ENCODE measurements around the gene ANKH. TPM values are rescaled to one million over a fixed set of nuclear protein-coding genes. Genes with fewer than 3 reads are reported as not detected.
A peak's percentile ranks its signal among the peaks of the same experiment; 100 is the strongest.
"Not testable (repeated sequence)": the region's sequence is repeated elsewhere in the genome, so short reads cannot be mapped to it uniquely, and the experiment has no call there.

ANKH gene
- polyA plus RNA-seq (2012; ENCODE audit: insufficient read depth, insufficient read length, low read depth): 31.1 TPM

GRCh38 chr5:14871214-14872069 lies at the start of gene ANKH:
Gene ANKH (minus strand): TSS chr5:14871778. CDS start chr5:14871447, 331 bp downstream.
- Histone ChIP-seq H3K9me3 (no peaks in the 10 kb centered on the region), H3K4me1 (0 out of 2 replicates have a peak, but pooled peaks cover 6% of the 10 kb centered on the region), H3K4me3 (ENCODE audit: low read depth, low read length) (peak within 1 kb of the TSS; percentile 77), H3K36me3 (no peaks in the 10 kb centered on the region), H3K27me3 (no peaks in the 10 kb centered on the region)
- TF ChIP-seq, protein P1, sequence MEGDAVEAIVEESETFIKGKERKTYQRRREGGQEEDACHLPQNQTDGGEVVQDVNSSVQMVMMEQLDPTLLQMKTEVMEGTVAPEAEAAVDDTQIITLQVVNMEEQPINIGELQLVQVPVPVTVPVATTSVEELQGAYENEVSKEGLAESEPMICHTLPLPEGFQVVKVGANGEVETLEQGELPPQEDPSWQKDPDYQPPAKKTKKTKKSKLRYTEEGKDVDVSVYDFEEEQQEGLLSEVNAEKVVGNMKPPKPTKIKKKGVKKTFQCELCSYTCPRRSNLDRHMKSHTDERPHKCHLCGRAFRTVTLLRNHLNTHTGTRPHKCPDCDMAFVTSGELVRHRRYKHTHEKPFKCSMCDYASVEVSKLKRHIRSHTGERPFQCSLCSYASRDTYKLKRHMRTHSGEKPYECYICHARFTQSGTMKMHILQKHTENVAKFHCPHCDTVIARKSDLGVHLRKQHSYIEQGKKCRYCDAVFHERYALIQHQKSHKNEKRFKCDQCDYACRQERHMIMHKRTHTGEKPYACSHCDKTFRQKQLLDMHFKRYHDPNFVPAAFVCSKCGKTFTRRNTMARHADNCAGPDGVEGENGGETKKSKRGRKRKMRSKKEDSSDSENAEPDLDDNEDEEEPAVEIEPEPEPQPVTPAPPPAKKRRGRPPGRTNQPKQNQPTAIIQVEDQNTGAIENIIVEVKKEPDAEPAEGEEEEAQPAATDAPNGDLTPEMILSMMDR (IDR thresholded peaks at IDR 0.05; ENCODE audit: low read depth, low read length): no peak
- peak; percentile 89 for DNase-seq

- TF ChIP-seq, protein P1 (IDR thresholded peaks at IDR 0.05; ENCODE audit: low read depth, low read length): no peak
- Histone ChIP-seq H3K9me3 (no peaks in the 10 kb centered on the region), H3K4me3 (ENCODE audit: low read depth, low read length) (no peak overlapping the region), H3K36me3 (no peaks in the 10 kb centered on the region), H3K27me3 (no peaks in the 10 kb centered on the region), H3K4me1 (no peaks in the 10 kb centered on the region)
- DNase-seq: no peak
These were observed 48.5 kb upstream of the ANKH start for GRCh38 chr5:14920121-14920520.

GRCh38 chr5:14919106-14919505 lies 47.5 kb upstream of the ANKH start:
- H3K36me3 ChIP-seq, DNase-seq: not testable (repeated sequence)

GRCh38 chr5:14917719-14918118 lies 46.1 kb upstream of the ANKH start:
- H3K36me3 ChIP-seq: no peaks in the 10 kb centered on the region
- TF ChIP-seq, protein P1 (IDR thresholded peaks at IDR 0.05; ENCODE audit: low read depth, low read length): no peak
- H3K4me1 ChIP-seq: no peaks in the 10 kb centered on the region
- no peaks in the 10 kb centered on the region for H3K9me3 ChIP-seq
- no peak for DNase-seq
- H3K27me3 ChIP-seq: no peaks in the 10 kb centered on the region
- no peak overlapping the region for H3K4me3 ChIP-seq (ENCODE audit: low read depth, low read length)

More at GRCh38 chr5:14919106-14919505, 47.5 kb upstream of the ANKH start:
- not testable (repeated sequence) for H3K4me1 ChIP-seq; H3K27me3 ChIP-seq; H3K9me3 ChIP-seq; H3K4me3 ChIP-seq (ENCODE audit: low read depth, low read length)

DNA sequence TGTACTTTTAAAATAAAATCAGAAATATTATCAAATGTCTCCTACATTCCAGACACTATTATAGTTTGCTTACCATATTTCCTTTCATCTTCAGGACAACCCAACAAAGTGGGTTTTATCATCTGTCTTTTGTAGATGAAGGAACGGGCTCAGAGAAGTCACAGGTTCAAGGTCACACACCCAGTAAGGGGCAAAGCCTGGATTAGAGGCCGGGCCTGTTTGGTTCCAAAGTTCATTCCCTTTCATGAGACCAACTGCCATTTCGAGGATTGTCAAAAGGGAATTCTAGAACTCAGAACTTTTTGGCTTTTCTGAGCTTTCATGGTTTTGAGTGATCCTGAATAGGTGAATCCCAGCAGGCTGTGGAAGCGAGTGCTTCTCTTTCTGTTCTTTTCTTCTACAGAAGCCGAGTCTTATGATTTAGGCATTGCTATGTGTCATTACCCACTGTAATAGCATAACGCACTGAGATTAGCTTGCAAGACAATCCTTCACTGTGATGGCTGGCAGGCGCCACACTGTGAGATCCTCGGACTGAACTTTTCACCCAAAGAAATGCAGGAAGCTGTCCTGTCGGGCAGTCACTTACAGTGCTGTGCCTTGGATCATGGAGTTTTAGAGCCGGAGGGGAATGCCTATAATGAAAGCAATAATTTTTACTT lies 43.8 kb upstream of the ANKH start:
- H3K9me3 ChIP-seq: no peaks in the 10 kb centered on the region
- H3K27me3 ChIP-seq: no peaks in the 10 kb centered on the region
- H3K36me3 ChIP-seq: no peaks in the 10 kb centered on the region
- DNase-seq: no peak
- TF ChIP-seq, protein P1 (IDR thresholded peaks at IDR 0.05; ENCODE audit: low read depth, low read length): no peak
- H3K4me1 ChIP-seq: no peaks in the 10 kb centered on the region
- H3K4me3 ChIP-seq (ENCODE audit: low read depth, low read length): no peak overlapping the region

GRCh38 chr5:14914623-14915260 lies 43.2 kb upstream of the ANKH start:
- H3K9me3 ChIP-seq: no peaks in the 10 kb centered on the region; the same call in 1 of the 2 replicates
- DNase-seq: no peak
- no peaks in the 10 kb centered on the region for H3K4me1 ChIP-seq
- TF ChIP-seq, protein P1 (IDR thresholded peaks at IDR 0.05; ENCODE audit: low read depth, low read length): no peak
- H3K4me3 ChIP-seq (ENCODE audit: low read depth, low read length): no peak overlapping the region
- H3K36me3 ChIP-seq: no peaks in the 10 kb centered on the region
- no peaks in the 10 kb centered on the region for H3K27me3 ChIP-seq
